ENCODE data around the gene SSNA1. TPM values are rescaled to one million over a fixed set of nuclear protein-coding genes. Genes with fewer than 3 reads are reported as not detected.

Gene SSNA1
- total and polyA plus RNA-seq, 2 donors (not counting 1 experiment from before 2014, with no cell fraction given) = 53.6 to 129 TPM

DNA sequence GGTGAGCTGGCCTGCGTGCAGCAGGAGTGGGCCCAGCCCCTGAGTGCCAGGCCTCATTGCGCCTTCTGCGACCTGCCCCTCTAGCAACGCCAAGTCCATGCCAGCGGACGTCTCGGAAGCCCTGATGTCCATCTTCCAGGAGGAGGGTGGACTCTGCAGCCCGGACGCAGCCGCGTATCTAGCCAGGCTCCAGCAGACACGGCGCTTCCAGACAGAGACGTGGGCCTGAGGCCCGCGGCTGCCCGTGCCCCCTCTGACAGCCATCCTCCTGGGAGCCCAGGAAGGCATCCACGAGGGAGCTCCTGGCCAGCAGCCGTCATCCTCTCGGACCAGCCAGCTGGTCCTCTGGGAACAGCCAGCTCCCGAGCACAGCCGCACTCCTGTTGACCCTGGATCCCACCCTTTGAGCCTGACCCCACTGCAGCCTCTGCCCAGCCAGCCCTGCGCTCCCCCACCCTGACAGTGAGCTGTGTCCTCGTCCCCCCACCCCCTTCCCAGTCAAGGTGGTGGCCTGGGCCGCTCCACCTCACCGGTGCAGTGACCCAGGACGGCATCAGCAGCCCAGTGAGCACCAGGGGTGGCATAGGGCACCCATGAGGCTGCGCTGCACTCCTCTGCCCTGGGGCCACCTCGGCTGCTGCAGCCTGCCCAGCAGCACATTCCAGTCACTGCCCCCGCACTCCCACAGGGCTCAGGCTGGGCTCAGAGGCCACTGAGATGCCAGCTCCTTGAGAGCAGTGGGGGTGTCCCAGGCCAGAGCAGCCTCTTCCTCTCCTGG lies 27.9 kb downstream of the SSNA1 start:
- H3K4me3 ChIP-seq (ENCODE audit: control extremely low read depth in 1 of 5, extremely low read depth in 1 of 5, insufficient read depth in 1 of 5, low read depth in 2 of 5, low read length in 4 of 5) = no peak overlapping the region
- H3K27me3 ChIP-seq (replicated peaks in 1 of 4; ENCODE audit: control extremely low read depth in 1 of 4, control insufficient read depth in 3 of 4, insufficient read depth in 4 of 4, low read length in 3 of 4) = no peaks in the 10 kb centered on the region
- DNase-seq = no peak
- Mint-ChIP-seq H3K4me3 (no peak overlapping the region), H3K4me1 (peaks cover 2% of the 10 kb centered on the region), H3K27me3 (no peaks in the 10 kb centered on the region), H3K27ac (no peak overlapping the region), H3K9me3 (ENCODE audit: insufficient read depth) (no peaks in the 10 kb centered on the region)
- no peaks in the 10 kb centered on the region for H3K4me1 ChIP-seq (ENCODE audit: control insufficient read depth in 2 of 2, insufficient read depth in 2 of 2, low read length in 2 of 2)
- no peak overlapping the region for H3K27ac ChIP-seq (ENCODE audit: low read length in 2 of 2)
- no peaks in the 10 kb centered on the region for H4K20me1 ChIP-seq (ENCODE audit: control insufficient read depth, insufficient read depth, low read length, poor library complexity, severe bottlenecking)
- POLR2A ChIA-PET = no interaction called here
- ATAC-seq (ENCODE audit: low read depth) = no peak
- CTCF ChIA-PET = no interaction called here
- peaks cover 3% of the 10 kb centered on the region for H3K79me2 ChIP-seq (ENCODE audit: control insufficient read depth, insufficient read depth, low read length)
- 99% methylated on average over 29 of the region's 30 CpGs for WGBS (ENCODE audit: insufficient coverage)
- intact Hi-C loops (cut with micrococcal nuclease) = no loop called here
- H3K9me3 ChIP-seq (ENCODE audit: control extremely low read depth in 1 of 3, control insufficient read depth in 2 of 3, insufficient read depth in 1 of 3, low read length in 2 of 3) = no peaks in the 10 kb centered on the region
- H3K4me2 ChIP-seq (replicated peaks; ENCODE audit: low read depth, low read length, poor library complexity, severe bottlenecking) = no peak overlapping the region
- H3K36me3 ChIP-seq (replicated peaks in 1 of 2; ENCODE audit: control extremely low read depth in 1 of 2, control insufficient read depth in 1 of 2, extremely low read depth in 1 of 2, insufficient read depth in 2 of 2, low read length in 1 of 2) = no peaks in the 10 kb centered on the region
- no peak overlapping the region for H3K9ac ChIP-seq (ENCODE audit: low read length)
- no peak overlapping the region for H2AFZ ChIP-seq (ENCODE audit: insufficient read depth, low read depth, low read length, poor library complexity, severe bottlenecking)
- TF ChIP-seq, protein P1, sequence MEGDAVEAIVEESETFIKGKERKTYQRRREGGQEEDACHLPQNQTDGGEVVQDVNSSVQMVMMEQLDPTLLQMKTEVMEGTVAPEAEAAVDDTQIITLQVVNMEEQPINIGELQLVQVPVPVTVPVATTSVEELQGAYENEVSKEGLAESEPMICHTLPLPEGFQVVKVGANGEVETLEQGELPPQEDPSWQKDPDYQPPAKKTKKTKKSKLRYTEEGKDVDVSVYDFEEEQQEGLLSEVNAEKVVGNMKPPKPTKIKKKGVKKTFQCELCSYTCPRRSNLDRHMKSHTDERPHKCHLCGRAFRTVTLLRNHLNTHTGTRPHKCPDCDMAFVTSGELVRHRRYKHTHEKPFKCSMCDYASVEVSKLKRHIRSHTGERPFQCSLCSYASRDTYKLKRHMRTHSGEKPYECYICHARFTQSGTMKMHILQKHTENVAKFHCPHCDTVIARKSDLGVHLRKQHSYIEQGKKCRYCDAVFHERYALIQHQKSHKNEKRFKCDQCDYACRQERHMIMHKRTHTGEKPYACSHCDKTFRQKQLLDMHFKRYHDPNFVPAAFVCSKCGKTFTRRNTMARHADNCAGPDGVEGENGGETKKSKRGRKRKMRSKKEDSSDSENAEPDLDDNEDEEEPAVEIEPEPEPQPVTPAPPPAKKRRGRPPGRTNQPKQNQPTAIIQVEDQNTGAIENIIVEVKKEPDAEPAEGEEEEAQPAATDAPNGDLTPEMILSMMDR (IDR thresholded peaks at IDR 0.05) = no peak
- TF ChIP-seq EZH2 (IDR thresholded peaks at IDR 0.05; ENCODE audit: borderline replicate concordance, insufficient read depth, low read depth, low read length, poor library complexity, severe bottlenecking) = no peak
